22Rv1 (cell line): ENCODE results near the gene TSSK6.

Experiments used
- CTCF ChIP-seq: fragments of 450-650 bp; IDR thresholded peaks from 2 replicates; pipeline ENCODE4 v1.5.1; 2017; ENCODE audit warnings: mild to moderate bottlenecking
- ZFX ChIP-seq: fragments of 450-650 bp; IDR thresholded peaks from 2 replicates; pipeline ENCODE4 v1.6.1; 2017; ENCODE audit warnings: antibody characterized with exemption, borderline replicate concordance

GRCh38 chr19:19563348-19563848 is 48.0 kb upstream of the TSSK6 start:
- TF ChIP-seq CTCF = no peak
- no peak for TF ChIP-seq ZFX
